ENCODE measurements around the gene MR1. TPM values are rescaled to one million over a fixed set of nuclear protein-coding genes. Genes with fewer than 3 reads are reported as not detected.

The MR1 gene
- total and polyA plus RNA-seq, 2 of the 13 experiments (the other 11 are each of a cell fraction or from before 2014, with no cell fraction given) = 7.7 to 10.4 TPM

- TF ChIP-seq MED13 (CRISPR knock-in tag; IDR thresholded peaks at IDR 0.05) (no peak), ZNF224 (CRISPR knock-in tag; IDR thresholded peaks at IDR 0.05) (no peak), MEF2D (CRISPR knock-in tag; IDR thresholded peaks at IDR 0.05) (no peak), ZNF331 (CRISPR knock-in tag; IDR thresholded peaks at IDR 0.05) (peak; percentile 48; the same call in 1 of the 2 replicates), ADNP (CRISPR knock-in tag; IDR thresholded peaks at IDR 0.05) (no peak), SMAD1 (CRISPR knock-in tag; IDR thresholded peaks at IDR 0.05; ENCODE audit: borderline replicate concordance, low read depth) (no peak), ZBTB33 (CRISPR knock-in tag; IDR thresholded peaks at IDR 0.05) (peak; percentile 35; the same call in 1 of the 2 replicates), ZUFSP (CRISPR knock-in tag; IDR thresholded peaks at IDR 0.05; ENCODE audit: borderline replicate concordance) (no peak), TCF7 (IDR thresholded peaks at IDR 0.05; ENCODE audit: low read depth) (no peak), MED1 (CRISPR knock-in tag; IDR thresholded peaks at IDR 0.05) (0 out of 2 replicates have a peak, but pooled peaks have one; percentile 24), AFF4 (CRISPR knock-in tag; IDR thresholded peaks at IDR 0.05) (no peak), TRIM22 (IDR thresholded peaks at IDR 0.05) (no peak), ZFX (CRISPR knock-in tag; IDR thresholded peaks at IDR 0.05; ENCODE audit: low read depth) (no peak), STAT6 (CRISPR knock-in tag; IDR thresholded peaks at IDR 0.05; ENCODE audit: borderline replicate concordance) (no peak), ZNF557 (CRISPR knock-in tag; IDR thresholded peaks at IDR 0.05) (no peak), KLF11 (CRISPR knock-in tag; IDR thresholded peaks at IDR 0.05) (no peak), GATAD2A (CRISPR knock-in tag; IDR thresholded peaks at IDR 0.05) (peak; percentile 69), POGZ (CRISPR knock-in tag; IDR thresholded peaks at IDR 0.05) (peak; percentile 85), ZNF878 (CRISPR knock-in tag; IDR thresholded peaks at IDR 0.05) (no peak), KAT2B (IDR thresholded peaks at IDR 0.05; ENCODE audit: borderline replicate concordance, low read depth, low read length) (no peak), GLI4 (CRISPR knock-in tag; IDR thresholded peaks at IDR 0.05; ENCODE audit: borderline replicate concordance) (no peak)
These were observed 20.6 kb upstream of the MR1 start (continued) for GRCh38 chr1:181013144-181013543.
